A673 (cell line): ENCODE measurements around the gene FAM20B. TPM values are rescaled to one million over a fixed set of nuclear protein-coding genes. Genes with fewer than 3 reads are reported as not detected.

ENCODE experiments used
- BruUV-seq: library from RNA; stranded (reverse); fragments of 400-500 nt; replicated peaks from 2 replicates; lab custom pipeline; 2021; lab: Mats Ljungman, UMichigan
- CTCF ChIA-PET: fragments of 300-600 bp; sonication (Branson Sonifier 250); formaldehyde crosslinking; loops from one replicate; lab custom pipeline; 2022; ENCODE audit warnings: antibody characterized with exemption; lab: Charles Lee
- POLR2A ChIA-PET: fragments of 300-600 bp; sonication (Branson Sonifier 250); formaldehyde crosslinking; loops from one replicate; lab custom pipeline; 2022; ENCODE audit warnings: antibody characterized with exemption; ENCODE audit not compliant: low non-redundant PET; lab: Charles Lee
- DNase-seq: peaks from one replicate; pipeline ENCODE4 v3.0.0-alpha.2; 2015; ENCODE audit warnings: low spot score
- H3K27ac ChIP-seq: fragments of 200-600 bp; sonication (generic); 2 replicates; pipeline ENCODE4 v1.5.1; 2016; ENCODE audit warnings: mixed run types, low read depth, mild to moderate bottlenecking, mixed read lengths, antibody characterized with exemption, low read length; ENCODE audit not compliant: poor library complexity, severe bottlenecking
- H3K27me3 ChIP-seq: fragments of 200-600 bp; sonication (generic); replicated peaks from 2 replicates; pipeline ENCODE4 v1.6.1; 2017; ENCODE audit warnings: mixed run types, low read depth, mild to moderate bottlenecking, mixed read lengths, antibody characterized with exemption, low read length; ENCODE audit not compliant: insufficient read depth, poor library complexity
- H3K36me3 ChIP-seq: fragments of 200-600 bp; sonication (generic); 2 replicates; pipeline ENCODE4 v1.6.1; 2016; ENCODE audit warnings: mixed run types, mild to moderate bottlenecking, mixed read lengths, antibody characterized with exemption, low read length; ENCODE audit not compliant: insufficient read depth, poor library complexity, severe bottlenecking
- H3K4me1 ChIP-seq: fragments of 200-600 bp; sonication (generic); 2 replicates; pipeline ENCODE4 v1.6.1; 2017; ENCODE audit warnings: mixed run types, mild to moderate bottlenecking, mixed read lengths, antibody characterized with exemption, low read length; ENCODE audit not compliant: insufficient read depth, poor library complexity, severe bottlenecking
- H3K4me3 ChIP-seq: fragments of 200-600 bp; sonication (generic); 2 replicates; pipeline ENCODE4 v1.5.1; 2016; ENCODE audit warnings: low read depth, mixed run types, mild to moderate bottlenecking, mixed read lengths, low read length; ENCODE audit not compliant: poor library complexity, severe bottlenecking
- H3K9me3 ChIP-seq: fragments of 200-600 bp; sonication (generic); 2 replicates; pipeline ENCODE4 v1.6.1; 2016; ENCODE audit warnings: mixed run types, low read depth, mild to moderate bottlenecking, mixed read lengths, antibody characterized with exemption, low read length; ENCODE audit not compliant: poor library complexity, severe bottlenecking
- CTCF ChIP-seq: fragments of 300-800, 200-600 bp; sonication (generic); conservative IDR thresholded peaks from 2 replicates; pipeline ENCODE4 v1.5.1; 2017; ENCODE audit warnings: low read depth, mild to moderate bottlenecking, antibody characterized with exemption, low read length, moderate library complexity, mixed read lengths
- EZH2 ChIP-seq: fragments of 200-600 bp; sonication (generic); IDR thresholded peaks from 2 replicates; pipeline ENCODE4 v1.6.1; 2017; ENCODE audit warnings: borderline replicate concordance, low read depth, mild to moderate bottlenecking, mixed read lengths, antibody characterized with exemption, low read length; ENCODE audit not compliant: poor library complexity, severe bottlenecking
- intact Hi-C: fragments of 100-400 bp; cut with micrococcal nuclease; formaldehyde crosslinking; loops from one replicate; pipeline ENCODE4 v1.10.0; 2022; ENCODE audit not compliant: unreplicated experiment
- total RNA-seq: library from RNA; stranded (reverse); gene quantifications from 2 replicates; pipeline ENCODE4 v1.2.3, GENCODE V29; 2021

Gene FAM20B
- total RNA-seq, 1 experiment from 2014 or later, result 43.3 TPM

GRCh38 chr1:179026813-179027669, 1.3 kb downstream of the FAM20B start:
- Histone ChIP-seq H3K27me3 (no peaks in the 10 kb centered on the region), H3K9me3 (no peaks in the 10 kb centered on the region), H3K4me3 (peak overlapping the region; percentile 88), H3K27ac (peak overlapping the region; percentile 93), H3K36me3 (no peaks in the 10 kb centered on the region), H3K4me1 (peaks cover 8% of the 10 kb centered on the region)
- POLR2A ChIA-PET, result no interaction called here
- CTCF ChIA-PET, result no interaction called here
- TSS peak; percentile 49 for BruUV-seq
- intact Hi-C loops, result no loop called here
- DNase-seq, result peak; percentile 12
- TF ChIP-seq CTCF, result no peak
- no peak for TF ChIP-seq EZH2

- no peak for TF ChIP-seq EZH2
- no peak for TF ChIP-seq CTCF
- H3K36me3 ChIP-seq, result no peaks in the 10 kb centered on the region
- ChIA-PET CTCF (no interaction called here), POLR2A (interaction anchor here (0.6 kb wide), 1 partner anchor 9 kb away, joined by 8 read pairs; no protein-coding TSS in a partner anchor)
- no peak for DNase-seq
- no peaks in the 10 kb centered on the region for H3K27me3 ChIP-seq
- H3K4me3 ChIP-seq, result no peak overlapping the region
- no peaks in the 10 kb centered on the region for H3K9me3 ChIP-seq
- no peak overlapping the region for H3K27ac ChIP-seq
- peaks cover 9% of the 10 kb centered on the region for H3K4me1 ChIP-seq
- intact Hi-C loops, result no loop called here
- no TSS peak for BruUV-seq
These were observed 3.6 kb downstream of the FAM20B start for GRCh38 chr1:179029321-179029759.

GRCh38 chr1:179030130-179030529, 4.4 kb downstream of the FAM20B start:
- CTCF ChIA-PET, result no interaction called here
- POLR2A ChIA-PET, result interaction anchor here (0.5 kb wide), 1 partner anchor 206 kb away, joined by 3 read pairs; no protein-coding TSS in a partner anchor
- H3K4me3 ChIP-seq, result no peak overlapping the region
- DNase-seq, result no peak
- no TSS peak for BruUV-seq
- peaks cover 15% of the 10 kb centered on the region for H3K4me1 ChIP-seq
- H3K27ac ChIP-seq, result no peak overlapping the region
- intact Hi-C loops, result no loop called here
- H3K27me3 ChIP-seq, result no peaks in the 10 kb centered on the region
- TF ChIP-seq CTCF (no peak), EZH2 (no peak)
- H3K9me3 ChIP-seq, result no peaks in the 10 kb centered on the region
- no peaks in the 10 kb centered on the region for H3K36me3 ChIP-seq
